ENCODE measurements around the gene PRKAR1B. TPM values are rescaled to one million over a fixed set of nuclear protein-coding genes. Genes with fewer than 3 reads are reported as not detected.
"Not testable (repeated sequence)": the region's sequence is repeated elsewhere in the genome, so short reads cannot be mapped to it uniquely, and the experiment has no call there.

The PRKAR1B gene
- total RNA-seq, 1 donor from 2014 or later, result 14.7 TPM

DNA sequence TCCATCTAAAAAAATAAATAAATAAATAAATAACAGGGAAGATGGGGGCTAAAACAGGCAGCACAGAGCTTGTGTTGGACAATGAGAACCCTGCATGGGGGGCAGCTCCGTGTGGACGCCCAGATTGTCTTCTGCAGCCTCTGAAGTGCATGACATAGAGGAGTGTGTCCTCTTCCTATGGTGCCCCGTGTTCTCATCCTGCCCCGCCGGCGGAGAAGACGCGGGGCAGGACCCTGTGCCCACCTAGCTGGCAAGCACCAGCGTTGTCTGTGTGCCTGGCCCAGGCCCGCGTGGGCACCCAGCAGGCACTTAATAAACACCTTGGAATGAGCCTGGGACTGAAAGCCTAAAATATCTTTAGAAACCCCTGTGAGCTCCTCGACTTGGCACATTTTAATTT is 89.3 kb downstream of the PRKAR1B start:
- Mint-ChIP-seq H3K36me3 (ENCODE audit: low read depth, unreplicated experiment) (peaks cover 2% of the 10 kb centered on the region), H3K27ac (ENCODE audit: unreplicated experiment) (no peak overlapping the region)

GRCh38 chr7:636396-636795 is 90.7 kb downstream of the PRKAR1B start:
- no peaks in the 10 kb centered on the region for H3K9me3 Mint-ChIP-seq (ENCODE audit: unreplicated experiment)
- Histone ChIP-seq H3K79me2 (ENCODE audit: insufficient read depth, low read length) (no peaks in the 10 kb centered on the region), H2AFZ (ENCODE audit: low read depth, low read length) (no peak overlapping the region), H3K9me3 (ENCODE audit: insufficient read depth, low read depth, low read length) (no peaks in the 10 kb centered on the region), H3K4me2 (ENCODE audit: low read length) (no peak overlapping the region), H3K36me3 (ENCODE audit: insufficient read depth, low read length) (no peaks in the 10 kb centered on the region), H3K9ac (ENCODE audit: low read length) (no peak overlapping the region), H3K27me3 (ENCODE audit: insufficient read depth, low read length) (no peaks in the 10 kb centered on the region), H3K27ac (ENCODE audit: low read depth, low read length) (no peak overlapping the region), H4K20me1 (ENCODE audit: insufficient read depth, low read length) (no peaks in the 10 kb centered on the region), H3K4me3 (ENCODE audit: insufficient read depth, low read depth, low read length) (no peak overlapping the region), H3K4me1 (ENCODE audit: insufficient read depth, low read length) (no peaks in the 10 kb centered on the region)
- no peak for FAIRE-seq
- no peaks in the 10 kb centered on the region for H3K36me3 Mint-ChIP-seq (ENCODE audit: low read depth, unreplicated experiment)
- DNase-seq (ENCODE audit: low read depth), result no peak
- TF ChIP-seq EZH2 (IDR thresholded peaks at IDR 0.05; ENCODE audit: insufficient read depth, low read length), result no peak
- TF ChIP-seq, protein P1, sequence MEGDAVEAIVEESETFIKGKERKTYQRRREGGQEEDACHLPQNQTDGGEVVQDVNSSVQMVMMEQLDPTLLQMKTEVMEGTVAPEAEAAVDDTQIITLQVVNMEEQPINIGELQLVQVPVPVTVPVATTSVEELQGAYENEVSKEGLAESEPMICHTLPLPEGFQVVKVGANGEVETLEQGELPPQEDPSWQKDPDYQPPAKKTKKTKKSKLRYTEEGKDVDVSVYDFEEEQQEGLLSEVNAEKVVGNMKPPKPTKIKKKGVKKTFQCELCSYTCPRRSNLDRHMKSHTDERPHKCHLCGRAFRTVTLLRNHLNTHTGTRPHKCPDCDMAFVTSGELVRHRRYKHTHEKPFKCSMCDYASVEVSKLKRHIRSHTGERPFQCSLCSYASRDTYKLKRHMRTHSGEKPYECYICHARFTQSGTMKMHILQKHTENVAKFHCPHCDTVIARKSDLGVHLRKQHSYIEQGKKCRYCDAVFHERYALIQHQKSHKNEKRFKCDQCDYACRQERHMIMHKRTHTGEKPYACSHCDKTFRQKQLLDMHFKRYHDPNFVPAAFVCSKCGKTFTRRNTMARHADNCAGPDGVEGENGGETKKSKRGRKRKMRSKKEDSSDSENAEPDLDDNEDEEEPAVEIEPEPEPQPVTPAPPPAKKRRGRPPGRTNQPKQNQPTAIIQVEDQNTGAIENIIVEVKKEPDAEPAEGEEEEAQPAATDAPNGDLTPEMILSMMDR (IDR thresholded peaks at IDR 0.05; ENCODE audit: insufficient read depth, low read depth, low read length), result peak; percentile 7
- no peaks in the 10 kb centered on the region for H3K4me1 Mint-ChIP-seq (ENCODE audit: low read depth, unreplicated experiment)
- peaks cover 5% of the 10 kb centered on the region for H3K27me3 Mint-ChIP-seq (ENCODE audit: low read depth, unreplicated experiment)
- no peak overlapping the region for H3K4me3 Mint-ChIP-seq (ENCODE audit: unreplicated experiment)
- H3K27ac Mint-ChIP-seq (ENCODE audit: unreplicated experiment), result no peak overlapping the region

More for the DNA sequence above, 89.3 kb downstream of the PRKAR1B start:
- H3K4me3 ChIP-seq (ENCODE audit: insufficient read depth, low read depth, low read length), result no peak overlapping the region
- no peaks in the 10 kb centered on the region for H3K9me3 ChIP-seq (ENCODE audit: insufficient read depth, low read depth, low read length)
- H3K36me3 ChIP-seq (ENCODE audit: insufficient read depth, low read length), result no peaks in the 10 kb centered on the region
- TF ChIP-seq EZH2 (IDR thresholded peaks at IDR 0.05; ENCODE audit: insufficient read depth, low read length), result no peak
- TF ChIP-seq, protein P1 (IDR thresholded peaks at IDR 0.05; ENCODE audit: insufficient read depth, low read depth, low read length), result no peak
- H3K9ac ChIP-seq (ENCODE audit: low read length), result no peak overlapping the region
- H2AFZ ChIP-seq (ENCODE audit: low read depth, low read length), result no peak overlapping the region
- no peak overlapping the region for H3K27ac ChIP-seq (ENCODE audit: low read depth, low read length)
- no peaks in the 10 kb centered on the region for H3K27me3 ChIP-seq (ENCODE audit: insufficient read depth, low read length)
- no peaks in the 10 kb centered on the region for H3K79me2 ChIP-seq (ENCODE audit: insufficient read depth, low read length)
- no peak for DNase-seq (ENCODE audit: low read depth)
- no peak for FAIRE-seq
- H3K27me3 Mint-ChIP-seq (ENCODE audit: low read depth, unreplicated experiment), result peaks cover 5% of the 10 kb centered on the region
- no peaks in the 10 kb centered on the region for H4K20me1 ChIP-seq (ENCODE audit: insufficient read depth, low read length)
- no peak overlapping the region for H3K4me3 Mint-ChIP-seq (ENCODE audit: unreplicated experiment)
- H3K4me2 ChIP-seq (ENCODE audit: low read length), result no peak overlapping the region
- H3K9me3 Mint-ChIP-seq (ENCODE audit: unreplicated experiment), result no peaks in the 10 kb centered on the region
- H3K4me1 Mint-ChIP-seq (ENCODE audit: low read depth, unreplicated experiment), result no peaks in the 10 kb centered on the region
- no peaks in the 10 kb centered on the region for H3K4me1 ChIP-seq (ENCODE audit: insufficient read depth, low read length)

DNA sequence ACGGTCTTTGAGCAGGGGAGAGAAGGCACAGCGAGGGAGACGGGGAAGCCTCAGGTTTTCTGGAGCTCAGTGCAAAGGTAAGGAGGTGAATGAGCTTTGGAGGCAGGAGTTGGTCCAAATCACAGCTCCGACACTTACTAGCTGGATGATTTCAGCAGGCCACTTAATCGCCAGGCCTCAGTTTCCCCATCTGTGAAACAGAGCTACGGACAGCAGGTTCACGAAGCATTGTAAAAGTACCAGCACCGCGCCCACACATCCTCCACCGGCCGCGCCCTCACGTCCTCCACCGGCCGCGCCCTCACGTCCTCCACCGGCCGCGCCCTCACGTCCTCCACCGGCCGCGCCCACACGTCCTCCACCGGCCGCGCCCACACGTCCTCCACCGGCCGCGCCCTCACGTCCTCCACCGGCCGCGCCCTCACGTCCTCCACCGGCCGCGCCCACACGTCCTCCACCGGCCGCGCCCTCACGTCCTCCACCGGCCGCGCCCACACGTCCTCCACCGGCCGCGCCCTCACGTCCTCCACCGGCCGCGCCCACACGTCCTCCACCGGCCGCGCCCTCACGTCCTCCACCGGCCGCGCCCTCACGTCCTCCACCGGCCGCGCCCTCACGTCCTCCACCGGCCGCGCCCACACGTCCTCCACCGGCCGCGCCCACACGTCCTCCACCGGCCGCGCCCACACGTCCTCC is 91.2 kb downstream of the PRKAR1B start:
- not testable (repeated sequence) for DNase-seq (ENCODE audit: low read depth); H4K20me1 ChIP-seq (ENCODE audit: insufficient read depth, low read length); H3K9ac ChIP-seq (ENCODE audit: low read length); H3K9me3 Mint-ChIP-seq (ENCODE audit: unreplicated experiment); H3K4me3 Mint-ChIP-seq (ENCODE audit: unreplicated experiment); H3K36me3 Mint-ChIP-seq (ENCODE audit: low read depth, unreplicated experiment); H3K4me1 ChIP-seq (ENCODE audit: insufficient read depth, low read length); H3K79me2 ChIP-seq (ENCODE audit: insufficient read depth, low read length); H3K4me1 Mint-ChIP-seq (ENCODE audit: low read depth, unreplicated experiment); H3K36me3 ChIP-seq (ENCODE audit: insufficient read depth, low read length); H3K4me3 ChIP-seq (ENCODE audit: insufficient read depth, low read depth, low read length); H3K27ac ChIP-seq (ENCODE audit: low read depth, low read length); FAIRE-seq; H3K27me3 ChIP-seq (ENCODE audit: insufficient read depth, low read length); H2AFZ ChIP-seq (ENCODE audit: low read depth, low read length); H3K9me3 ChIP-seq (ENCODE audit: insufficient read depth, low read depth, low read length); H3K27ac Mint-ChIP-seq (ENCODE audit: unreplicated experiment); H3K27me3 Mint-ChIP-seq (ENCODE audit: low read depth, unreplicated experiment); H3K4me2 ChIP-seq (ENCODE audit: low read length)

Measured in astrocyte (in vitro differentiated cells and primary cell).